Measurements from ENCODE around the gene HOXD9. TPM values are rescaled to one million over a fixed set of nuclear protein-coding genes. Genes with fewer than 3 reads are reported as not detected.

Gene HOXD9
- total RNA-seq, 2 experiments from 2014 or later, result not detected

GRCh38 chr2:176107731-176108181 is 14.8 kb upstream of the HOXD9 start:
- POLR2A ChIA-PET, result no interaction called here
- TF ChIP-seq CTCF (IDR thresholded peaks at IDR 0.05), result no peak
- peaks cover 26% of the 10 kb centered on the region for H3K4me1 Mint-ChIP-seq (ENCODE audit: low read depth)
- H3K27me3 Mint-ChIP-seq, result peaks cover 83% of the 10 kb centered on the region
- DNase-seq (no peak), ATAC-seq (no peak)
- H3K27ac Mint-ChIP-seq, result no peak overlapping the region
- CTCF ChIA-PET, result no interaction called here
- intact Hi-C loops (cut with micrococcal nuclease), result no loop called here
- H3K4me3 Mint-ChIP-seq, result no peak overlapping the region
- peaks cover 3% of the 10 kb centered on the region for H3K36me3 Mint-ChIP-seq (ENCODE audit: low read depth)
- H3K9me3 Mint-ChIP-seq, result peaks cover 2% of the 10 kb centered on the region

- no peak for ATAC-seq
- CTCF ChIA-PET, result interaction anchor here (0.6 to 2.9 kb wide), 5 partner anchors 12 to 445 kb away, joined by 3 to 28 read pairs (median 6); no protein-coding TSS in a partner anchor
- H3K27ac Mint-ChIP-seq, result no peak overlapping the region
- peaks cover 3% of the 10 kb centered on the region for H3K36me3 Mint-ChIP-seq (ENCODE audit: low read depth)
- POLR2A ChIA-PET, result no interaction called here
- no peak overlapping the region for H3K4me3 Mint-ChIP-seq
- intact Hi-C loops (cut with micrococcal nuclease), result no loop called here
- H3K27me3 Mint-ChIP-seq, result peaks cover 86% of the 10 kb centered on the region
- peaks cover 2% of the 10 kb centered on the region for H3K9me3 Mint-ChIP-seq
- H3K4me1 Mint-ChIP-seq (ENCODE audit: low read depth), result peaks cover 22% of the 10 kb centered on the region
- DNase-seq, result no peak
- no peak for TF ChIP-seq CTCF (IDR thresholded peaks at IDR 0.05)
Observed at GRCh38 chr2:176109192-176109901, 13.2 kb upstream of the HOXD9 start.

GRCh38 chr2:176109946-176110345 is 12.6 kb upstream of the HOXD9 start:
- intact Hi-C loops (cut with micrococcal nuclease), result no loop called here
- H3K27me3 Mint-ChIP-seq, result peaks cover 86% of the 10 kb centered on the region

GRCh38 chr2:176110415-176111308 is 11.9 kb upstream of the HOXD9 start:
- no peak for DNase-seq
- ChIA-PET CTCF (interaction anchor here (0.6 to 2.9 kb wide), 18 partner anchors 9 to 544 kb away, joined by 3 to 28 read pairs (median 5); no protein-coding TSS in a partner anchor), POLR2A (no interaction called here)
- Mint-ChIP-seq H3K36me3 (ENCODE audit: low read depth) (peaks cover 3% of the 10 kb centered on the region), H3K9me3 (peaks cover 2% of the 10 kb centered on the region), H3K4me3 (no peak overlapping the region), H3K27ac (no peak overlapping the region), H3K4me1 (ENCODE audit: low read depth) (peaks cover 16% of the 10 kb centered on the region), H3K27me3 (peaks cover 82% of the 10 kb centered on the region)
- intact Hi-C loops (cut with micrococcal nuclease), result no loop called here
- no peak for ATAC-seq
- TF ChIP-seq CTCF (IDR thresholded peaks at IDR 0.05), result no peak

More at GRCh38 chr2:176109946-176110345, 12.6 kb upstream of the HOXD9 start:
- H3K27ac Mint-ChIP-seq, result no peak overlapping the region
- H3K4me1 Mint-ChIP-seq (ENCODE audit: low read depth), result peaks cover 19% of the 10 kb centered on the region
- TF ChIP-seq CTCF (IDR thresholded peaks at IDR 0.05), result no peak
- peaks cover 2% of the 10 kb centered on the region for H3K9me3 Mint-ChIP-seq
- H3K36me3 Mint-ChIP-seq (ENCODE audit: low read depth), result peaks cover 3% of the 10 kb centered on the region
- no peak for ATAC-seq
- ChIA-PET CTCF (interaction anchor here (1.0 to 2.9 kb wide), 13 partner anchors 8 to 444 kb away, joined by 3 to 28 read pairs (median 6); no protein-coding TSS in a partner anchor), POLR2A (no interaction called here)
- no peak for DNase-seq
- no peak overlapping the region for H3K4me3 Mint-ChIP-seq
